Measurements from ENCODE around the gene DLG2.
"Not testable (repeated sequence)": the region's sequence is repeated elsewhere in the genome, so short reads cannot be mapped to it uniquely, and the experiment has no call there.

The DLG2 gene

DNA sequence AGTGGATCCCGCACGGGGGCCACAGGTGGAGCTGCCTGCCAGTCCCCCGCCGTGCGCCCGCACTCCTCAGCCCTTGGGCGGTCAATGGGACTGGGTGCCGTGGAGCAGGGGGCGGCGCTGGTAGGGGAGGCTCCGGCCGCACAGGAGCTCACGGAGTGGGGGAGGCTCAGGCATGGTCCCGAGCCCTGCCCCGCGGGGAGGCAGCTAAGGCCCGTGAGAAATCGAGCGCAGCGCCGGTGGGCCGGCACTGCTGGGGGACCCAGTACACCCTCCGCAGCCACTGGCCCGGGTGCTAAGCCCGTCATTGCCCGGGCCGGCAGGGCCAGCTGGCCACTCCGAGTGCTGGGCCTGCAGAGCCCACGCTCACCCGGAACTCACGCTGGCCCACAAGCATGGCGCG is 1318.7 kb downstream of the DLG2 start:
- DNase-seq = not testable (repeated sequence)

DNA sequence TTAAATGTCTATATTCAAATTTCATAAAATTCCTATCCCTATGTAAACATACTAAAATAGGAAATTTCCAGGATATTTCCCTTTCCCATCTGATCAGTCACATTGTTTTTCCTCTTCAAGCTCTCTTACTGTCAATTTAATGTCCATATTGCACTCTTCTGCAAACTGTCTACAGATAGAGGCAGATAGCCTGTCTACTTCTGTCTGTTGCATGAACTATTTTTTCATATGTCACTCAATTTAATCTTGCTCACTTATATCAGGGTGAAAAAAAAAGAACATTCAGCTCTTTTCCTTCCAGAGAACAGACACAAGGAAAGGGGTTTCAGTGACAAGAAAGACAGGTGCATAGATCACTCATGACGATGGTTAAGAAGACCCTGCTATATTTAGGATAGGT is 1327.1 kb downstream of the DLG2 start:
- no peak for DNase-seq

DNA sequence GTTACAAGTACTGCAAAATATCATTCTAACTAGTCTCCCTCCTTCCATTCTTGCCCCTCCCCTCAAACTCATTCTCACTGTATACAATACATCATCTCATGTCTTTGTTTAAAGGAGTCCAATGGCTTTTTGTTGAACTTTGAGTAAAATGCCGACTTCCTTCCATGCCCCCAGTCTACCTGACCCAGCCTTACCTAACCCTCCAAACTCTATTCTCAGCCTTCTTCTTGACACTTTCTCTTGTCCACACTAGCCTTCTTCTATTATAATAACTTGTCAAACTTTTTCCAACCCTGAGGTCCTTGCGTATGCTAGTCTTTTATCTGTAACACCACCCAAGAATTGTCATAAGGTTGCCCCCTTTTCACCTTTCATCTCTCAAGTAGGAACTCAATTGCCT is 1329.6 kb downstream of the DLG2 start:
- DNase-seq = no peak

DNA sequence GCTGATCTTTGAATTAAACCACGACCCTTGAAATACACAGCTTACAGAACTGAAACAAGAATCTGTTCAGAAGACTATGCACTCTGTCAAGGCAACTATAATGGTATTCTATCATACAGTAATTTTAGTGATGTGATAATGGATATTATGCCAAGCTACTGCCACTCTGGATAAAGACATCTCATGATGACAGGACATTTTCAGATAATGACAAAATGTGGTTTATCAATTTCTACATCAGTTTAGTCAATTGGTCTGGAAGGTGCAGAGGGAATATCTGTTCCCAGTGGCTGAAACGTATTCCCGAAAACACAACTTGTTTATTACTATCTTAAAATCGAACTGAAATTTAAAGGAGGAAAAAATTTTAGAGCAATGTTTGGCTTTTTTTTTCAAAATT is 1331.3 kb downstream of the DLG2 start:
- DNase-seq = no peak

DNA sequence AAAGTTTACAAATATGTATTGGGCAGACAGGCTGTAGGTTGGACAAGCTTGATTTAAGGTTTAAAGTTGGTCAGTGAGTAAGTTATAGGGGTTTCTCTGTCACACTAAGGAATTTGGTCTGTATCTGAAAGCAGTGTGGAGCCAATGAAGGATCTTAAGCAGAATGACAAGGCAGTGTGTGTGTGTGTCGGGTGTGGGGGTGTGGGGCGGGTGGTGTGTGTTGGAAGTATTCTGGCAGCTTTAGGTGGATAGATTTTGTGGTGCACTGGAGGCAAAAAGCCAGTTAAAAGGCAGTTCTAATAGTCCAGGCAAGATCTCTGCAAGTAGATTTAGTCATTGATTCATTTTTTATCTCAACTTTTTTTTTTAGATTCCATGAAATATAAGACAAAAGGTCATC is 1334.2 kb downstream of the DLG2 start:
- DNase-seq = no peak

DNA sequence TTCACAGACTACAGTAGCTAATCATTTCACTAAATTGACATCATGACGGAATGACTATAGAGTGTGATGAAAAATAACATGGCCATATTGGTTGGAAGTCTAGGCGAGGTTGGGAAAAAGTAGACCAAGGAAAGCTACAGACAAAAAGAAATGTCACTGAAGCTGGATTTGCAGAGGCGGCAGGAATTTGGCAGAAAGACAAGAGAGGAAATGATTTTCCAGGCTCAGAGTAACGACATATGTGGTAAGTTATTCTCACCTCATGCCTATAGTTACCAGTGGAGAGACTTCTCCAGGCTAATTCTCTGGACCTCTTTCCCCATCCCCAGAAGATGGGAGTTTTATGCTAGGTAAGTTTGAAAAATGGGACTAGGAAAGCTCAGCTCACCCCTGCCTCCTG is 1335.1 kb downstream of the DLG2 start:
- DNase-seq = no peak

DNA sequence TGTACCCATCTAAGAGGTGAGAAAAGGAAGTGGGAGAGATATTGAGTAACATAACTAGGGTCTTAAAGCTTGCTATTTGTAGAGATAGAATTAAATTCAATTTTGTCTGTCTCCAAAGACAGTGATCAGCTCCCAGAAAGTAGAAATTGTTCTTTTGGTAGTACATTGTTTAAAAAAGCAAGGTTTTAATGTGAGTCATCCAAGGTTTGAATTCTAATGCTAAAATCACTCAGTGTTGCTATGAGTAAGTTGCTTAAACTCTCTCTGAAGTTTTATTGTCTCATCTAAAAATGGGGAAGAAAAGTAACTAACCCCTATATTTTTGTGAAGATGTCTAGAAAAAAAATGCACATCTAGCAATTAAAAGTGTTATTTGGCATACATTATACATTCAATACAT is 1336.5 kb downstream of the DLG2 start:
- no peak for DNase-seq

DNA sequence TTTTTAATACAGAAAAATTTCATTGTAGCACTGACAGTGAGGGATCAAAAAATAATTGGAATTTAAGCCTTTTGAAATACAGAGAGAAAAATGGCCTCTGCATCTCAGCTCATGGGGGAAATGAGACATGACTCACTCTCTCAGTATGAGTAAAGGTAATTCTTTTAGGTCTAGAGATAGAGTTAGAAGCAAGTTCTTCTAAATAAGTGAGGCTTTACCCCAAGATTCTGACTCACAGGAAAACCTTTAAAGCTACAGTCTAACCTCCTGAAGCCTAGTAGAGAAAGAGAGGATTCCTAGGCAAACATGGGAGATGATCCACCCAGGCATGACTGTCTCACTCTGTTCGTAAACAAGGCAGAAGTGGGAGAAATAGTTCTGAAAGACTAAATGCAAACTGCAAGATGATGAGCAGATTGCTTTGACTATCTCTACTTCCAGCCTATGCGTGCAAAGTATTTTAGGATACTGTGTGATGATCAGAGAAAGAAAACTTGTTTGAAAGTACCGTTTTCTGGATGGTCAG is 1337.7 kb downstream of the DLG2 start:
- DNase-seq = no peak

DNA sequence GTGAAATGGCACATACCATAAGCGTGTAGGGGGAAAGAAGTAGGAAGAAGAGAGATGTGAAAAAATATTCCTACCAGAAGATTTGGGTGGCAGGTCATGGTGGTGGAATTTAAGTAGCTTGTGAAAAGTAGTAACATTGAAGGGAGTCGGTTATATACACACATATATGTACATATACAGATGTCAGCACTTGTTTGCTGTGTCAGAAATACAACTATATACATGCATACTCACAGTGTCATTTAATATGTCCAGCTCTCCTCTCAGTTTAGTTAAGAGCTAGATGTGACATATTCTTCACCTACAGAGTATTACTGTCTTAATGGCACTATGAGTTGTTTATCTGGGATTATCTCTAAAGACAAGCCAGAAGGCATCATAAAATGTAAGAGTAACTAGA is 1353.6 kb downstream of the DLG2 start:
- no peak for DNase-seq

DNA sequence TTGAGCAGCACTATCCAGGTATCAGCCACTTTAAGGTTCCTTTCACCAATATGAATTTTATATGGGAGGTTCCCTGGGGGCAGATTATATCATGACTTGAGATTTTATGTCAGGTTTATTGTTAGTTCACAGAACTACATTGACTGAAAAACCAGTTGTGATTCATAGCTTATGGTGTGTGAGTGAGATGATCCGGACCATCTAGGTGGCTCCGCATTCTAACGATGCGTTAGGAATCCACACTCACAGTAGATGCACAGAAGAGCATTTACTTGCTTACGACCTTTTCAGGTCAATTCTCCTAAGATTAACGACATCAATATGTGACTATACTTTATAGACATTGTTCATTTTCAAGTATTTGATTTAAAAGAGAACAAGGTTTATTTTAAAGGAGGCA is 1356.7 kb downstream of the DLG2 start:
- DNase-seq = no peak

DNA sequence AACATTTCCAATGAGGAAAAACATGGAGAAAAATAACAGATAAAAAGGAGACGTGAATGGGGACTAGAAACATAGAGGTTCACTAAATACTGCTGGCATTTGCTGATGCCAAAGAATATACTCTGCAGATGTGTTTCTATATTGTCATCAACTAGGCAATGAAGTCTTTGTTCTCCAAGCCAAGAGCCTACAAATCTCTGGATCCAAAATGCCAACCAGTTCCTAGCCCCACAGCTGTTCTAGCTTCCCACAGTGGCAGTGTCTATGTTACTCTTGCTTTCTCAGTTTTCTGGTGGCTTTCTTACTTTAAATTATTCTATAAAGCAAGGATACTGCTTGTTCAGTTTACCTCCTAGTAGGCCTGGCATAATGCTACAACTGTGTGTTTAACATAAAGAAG is 1363.1 kb downstream of the DLG2 start:
- DNase-seq = no peak

DNA sequence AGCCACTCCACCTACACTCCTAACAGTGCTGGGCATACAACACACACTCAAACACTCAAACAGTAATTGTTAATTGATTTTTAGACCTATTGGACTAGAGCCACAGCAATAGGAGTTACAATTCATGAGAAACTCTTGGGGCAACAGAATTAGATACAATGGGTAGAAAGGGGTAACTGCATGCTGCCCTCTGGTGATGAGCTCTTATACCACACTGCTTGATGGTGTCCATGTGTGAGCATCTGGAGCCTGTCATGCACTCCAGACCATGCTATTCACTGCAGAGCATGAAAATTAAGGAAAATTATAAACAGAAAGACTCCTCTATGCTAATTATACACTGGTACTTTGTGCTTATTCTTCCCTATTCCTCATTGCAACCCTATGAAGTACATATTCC is 1365.4 kb downstream of the DLG2 start:
- no peak for DNase-seq

DNA sequence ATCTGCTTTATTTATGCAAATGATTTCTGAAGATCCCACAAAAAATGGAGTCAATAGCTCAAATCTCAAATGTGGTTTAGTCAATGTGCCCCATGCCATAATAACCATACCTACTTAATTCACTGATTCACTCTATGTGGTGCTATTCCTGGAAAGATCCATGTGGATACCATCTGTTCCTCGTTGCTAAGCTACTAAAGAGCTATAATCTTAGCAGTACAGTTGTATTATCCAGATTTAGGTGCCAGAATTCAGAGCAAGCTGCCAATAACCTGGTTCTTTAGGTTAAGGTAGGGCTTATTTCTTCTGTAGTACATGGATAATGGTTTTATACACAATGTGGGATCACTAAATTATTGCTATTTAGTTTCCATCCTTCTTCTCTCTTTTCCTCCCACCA is 1366.3 kb downstream of the DLG2 start:
- no peak for DNase-seq

DNA sequence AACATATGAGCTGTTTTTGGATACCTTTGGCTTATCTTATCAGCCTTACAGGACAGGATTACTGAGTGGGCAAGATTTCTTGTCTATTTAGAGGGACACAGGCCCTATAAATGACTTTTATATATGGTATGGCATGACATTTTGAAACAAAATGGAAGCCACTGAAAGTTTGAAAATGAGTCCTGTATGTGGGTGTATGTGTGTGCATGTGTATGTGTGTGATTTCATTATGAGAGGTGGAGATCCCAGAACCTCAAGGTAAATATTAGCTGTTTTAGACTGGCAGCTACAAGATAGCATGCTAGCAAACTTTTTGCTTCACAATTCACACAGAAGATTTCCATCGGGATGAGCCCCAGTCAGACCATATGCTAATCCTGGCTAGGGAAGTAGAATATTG is 1370.5 kb downstream of the DLG2 start:
- no peak for DNase-seq

DNA sequence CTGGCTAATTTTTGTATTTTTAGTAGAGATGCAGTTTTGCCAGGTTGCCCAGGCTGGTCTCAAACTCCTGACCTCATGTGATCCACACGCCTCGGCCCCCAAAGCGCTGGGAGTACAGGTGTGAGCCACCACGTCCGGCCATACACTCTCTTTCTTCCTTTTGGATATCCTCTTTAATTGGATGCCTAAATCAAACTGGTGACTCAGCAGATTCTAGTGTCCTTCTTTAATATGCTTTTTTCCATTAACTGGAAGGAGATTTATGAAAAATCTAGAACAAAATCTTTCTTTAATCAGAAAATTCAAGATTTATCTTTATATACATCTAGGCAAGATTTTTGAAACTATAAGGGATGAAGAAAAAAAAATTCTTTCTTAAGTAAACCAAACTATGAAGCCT is 1371.7 kb downstream of the DLG2 start:
- no peak for DNase-seq

DNA sequence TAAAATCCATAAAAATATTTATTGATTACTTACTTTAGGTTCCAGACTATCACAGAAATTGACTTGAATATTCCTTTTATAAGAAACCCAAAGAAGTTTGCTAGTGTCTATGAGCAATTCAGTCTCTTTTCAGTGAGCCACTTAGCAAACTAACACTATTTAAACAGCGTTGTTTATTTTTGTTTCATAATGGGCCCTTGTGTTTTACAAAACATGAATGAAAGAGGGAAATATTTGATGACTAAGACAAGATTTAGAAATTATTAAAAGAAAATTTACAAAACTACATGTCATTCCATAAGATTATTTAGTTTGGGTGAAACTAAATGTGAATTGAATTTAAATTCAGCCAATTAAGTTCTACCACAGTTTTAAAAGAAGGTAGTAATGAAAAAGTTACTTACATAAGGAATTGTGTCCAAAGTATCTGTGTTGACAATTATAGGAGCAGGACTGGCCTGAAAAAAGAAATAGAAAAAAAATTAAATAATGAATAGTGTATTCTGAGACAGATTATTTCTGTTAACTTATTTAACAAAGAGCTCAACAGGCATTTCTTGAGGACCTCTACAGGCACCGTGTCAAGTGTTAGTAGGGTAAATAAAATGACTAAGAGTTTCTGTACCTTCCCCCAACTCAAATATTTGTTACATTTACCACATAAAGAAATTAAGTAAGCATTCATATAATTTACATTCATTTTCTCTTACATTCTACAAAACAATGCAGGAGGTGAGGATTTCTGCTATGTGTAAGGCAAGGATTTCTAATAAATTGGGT is 1376.1 kb downstream of the DLG2 start:
- DNase-seq = no peak

DNA sequence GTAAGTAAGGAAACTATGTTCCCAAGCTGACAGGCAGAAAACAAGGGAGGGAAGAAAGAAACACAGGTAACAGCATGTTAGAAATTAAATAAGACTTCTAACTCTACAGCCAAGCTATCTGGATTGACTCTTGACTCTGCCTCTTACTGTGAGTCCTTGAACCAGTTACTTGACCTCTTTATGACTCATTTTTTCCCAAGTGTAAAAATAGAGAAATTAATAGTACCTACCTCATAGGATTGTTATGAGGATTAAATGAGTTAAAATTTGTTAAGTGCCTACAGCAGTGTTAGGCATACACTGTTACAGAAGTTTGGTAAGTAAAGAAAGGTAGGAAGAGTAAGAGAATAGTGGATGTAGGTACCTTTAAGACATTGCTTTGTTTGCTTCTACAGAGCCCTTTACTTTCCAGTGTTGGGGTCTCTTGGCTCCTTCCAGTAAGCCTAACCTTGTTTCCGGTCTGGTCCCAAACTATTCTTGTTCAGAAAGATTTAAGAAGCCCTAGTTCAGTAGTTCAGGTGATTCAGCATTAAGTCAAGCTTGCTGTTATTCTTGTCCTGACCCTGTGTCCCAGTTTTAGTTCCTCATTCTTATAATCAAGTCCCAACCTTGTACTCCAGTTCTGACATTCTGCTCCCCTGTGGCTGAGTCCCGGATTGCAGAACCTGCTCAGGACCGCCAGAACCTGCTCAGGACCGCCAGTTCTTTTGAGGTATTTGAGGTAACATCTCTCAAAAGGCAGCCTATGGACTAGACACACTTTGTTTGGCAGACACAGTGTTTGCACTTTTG is 1377.6 kb downstream of the DLG2 start:
- no peak for DNase-seq

DNA sequence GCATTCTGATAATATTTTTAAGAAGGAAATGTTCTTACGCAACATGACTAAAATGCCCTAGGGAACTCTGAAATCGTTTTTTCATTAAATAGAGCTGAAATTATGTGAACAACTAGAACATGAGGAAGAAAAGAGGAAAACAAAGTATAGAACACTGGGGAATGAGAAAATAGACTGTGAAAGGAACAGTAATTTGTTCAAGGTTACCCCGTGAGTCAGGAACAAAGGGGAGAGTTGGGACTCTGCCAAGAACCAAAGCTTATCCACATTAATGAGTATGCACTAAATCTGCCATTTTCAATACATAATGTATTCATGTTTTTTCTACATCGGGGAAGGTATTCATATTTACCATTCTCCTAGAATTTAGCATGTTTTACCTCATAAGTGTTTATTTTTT is 1379.2 kb downstream of the DLG2 start:
- no peak for DNase-seq

DNA sequence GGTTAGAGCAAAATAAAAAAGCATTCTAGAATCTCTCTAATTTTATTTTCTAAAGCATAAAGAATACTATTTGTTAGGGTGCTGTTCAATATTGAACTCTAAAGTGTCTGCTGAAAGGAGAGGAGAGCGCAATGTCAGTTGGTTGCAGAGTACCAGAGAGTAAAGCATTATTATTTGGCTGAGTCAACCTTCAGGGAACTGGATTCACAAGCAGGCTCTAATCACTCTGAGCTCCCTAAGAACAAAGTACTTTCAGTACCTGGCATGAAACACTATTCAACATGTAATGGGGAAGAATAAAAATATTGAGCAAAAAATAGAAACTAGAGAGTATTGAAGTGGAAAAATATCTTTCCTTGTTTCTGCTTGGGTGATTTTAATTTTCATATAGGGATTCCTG is 1380.0 kb downstream of the DLG2 start:
- DNase-seq = no peak

DNA sequence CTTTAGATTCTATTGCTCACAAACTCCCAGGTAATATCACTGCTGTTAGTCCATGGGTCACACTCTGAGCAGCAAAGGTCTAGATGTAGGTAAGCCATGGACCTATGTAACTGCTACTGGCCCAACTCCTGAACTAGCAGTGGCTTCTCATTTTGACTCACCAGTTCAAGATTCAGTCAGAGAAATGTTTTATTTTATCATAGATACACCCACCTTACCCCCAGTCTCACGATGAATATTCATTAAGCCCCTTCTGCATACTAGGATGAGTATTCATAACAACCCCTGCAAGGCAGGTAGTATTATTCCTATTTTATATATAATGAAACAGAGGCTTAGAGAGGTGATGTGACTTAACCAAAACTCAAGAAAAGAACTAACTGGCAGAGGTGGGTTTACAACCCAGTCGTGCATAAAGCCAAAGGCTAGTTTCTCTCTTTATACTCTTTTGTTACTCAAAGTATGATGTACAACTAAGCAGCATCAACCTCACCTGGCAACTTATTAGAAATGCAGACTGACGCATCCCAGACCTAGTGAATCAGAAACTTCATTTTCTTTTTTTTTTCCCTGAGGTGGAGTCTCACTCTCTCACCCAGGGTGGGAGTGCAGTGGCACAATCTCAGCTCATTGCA is 1383.4 kb downstream of the DLG2 start:
- no peak for DNase-seq

DNA sequence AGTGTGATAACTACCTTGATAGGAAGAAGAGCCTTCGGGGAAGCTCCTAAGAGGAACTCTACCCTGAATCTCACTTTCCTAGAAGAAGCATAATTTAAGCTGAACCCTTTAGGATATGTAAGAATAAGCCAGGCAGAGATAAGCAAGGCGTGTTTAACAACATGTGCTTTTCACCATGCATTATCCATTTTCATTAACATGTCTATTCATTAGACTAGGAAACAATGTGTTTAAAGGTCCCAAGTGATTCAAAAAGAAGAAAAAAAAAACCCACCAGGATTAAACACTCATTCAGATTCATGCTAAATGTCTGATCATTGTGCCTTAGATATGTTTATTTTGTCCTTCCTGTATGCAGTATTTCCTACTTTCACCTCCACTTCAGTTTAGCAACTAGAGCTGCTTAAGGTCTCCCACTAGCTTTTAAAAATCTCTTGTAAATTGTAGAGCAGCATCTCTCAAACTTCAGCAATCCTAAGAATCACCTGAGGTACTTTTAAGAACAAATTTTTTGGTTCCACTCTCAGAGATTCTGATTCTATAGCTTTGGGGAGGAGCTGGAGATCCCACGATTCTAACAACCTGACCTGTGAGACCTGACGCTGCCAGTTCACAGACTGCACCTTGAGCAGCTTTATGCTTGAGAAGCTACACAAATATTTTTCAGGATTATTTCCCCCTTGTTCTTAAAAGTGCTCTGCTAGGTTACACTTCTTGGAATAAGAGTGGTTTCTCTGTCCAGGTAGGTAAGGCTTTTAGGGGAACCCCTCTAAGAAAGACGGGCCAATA is 1385.6 kb downstream of the DLG2 start:
- DNase-seq = no peak

DNA sequence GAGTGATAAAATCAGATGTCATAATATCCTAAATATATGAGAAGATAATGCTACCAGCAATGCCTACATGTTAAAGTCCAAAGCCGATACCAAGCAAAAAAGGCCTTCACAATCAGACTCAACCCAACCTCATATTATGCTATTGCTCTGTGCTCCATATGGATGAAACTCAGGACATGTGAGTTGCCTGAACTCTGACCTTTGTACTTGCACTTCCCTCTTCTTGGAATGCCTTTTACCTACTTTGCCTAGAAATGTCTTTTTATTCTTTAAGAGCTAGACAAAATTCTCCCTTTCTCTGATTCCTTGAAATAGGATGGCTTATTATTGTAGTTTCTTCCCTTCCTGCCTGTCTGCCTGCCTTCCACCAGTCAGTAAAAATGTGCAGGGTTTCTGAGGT is 1386.3 kb downstream of the DLG2 start:
- DNase-seq = no peak

DNA sequence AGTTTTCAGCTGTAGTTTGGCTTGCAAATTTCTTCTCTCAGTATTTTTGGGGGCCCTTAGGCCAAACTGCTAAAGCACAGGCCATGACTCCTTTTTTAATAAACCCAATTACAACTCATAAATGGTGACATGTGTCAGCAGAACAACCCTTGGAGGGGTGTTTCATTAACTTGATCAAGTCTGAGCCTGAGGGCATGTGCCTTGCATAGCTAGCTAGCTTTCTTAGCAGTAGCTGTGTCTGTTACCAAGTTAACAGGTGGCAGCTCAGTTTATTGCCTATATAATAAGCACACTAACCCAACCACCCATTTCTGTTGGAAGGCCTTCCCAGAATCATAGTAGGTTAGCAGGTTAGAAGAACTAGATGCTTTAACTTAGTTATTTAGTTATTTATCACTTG is 1390.7 kb downstream of the DLG2 start:
- no peak for DNase-seq
